Measurements from ENCODE around the gene FHL2.
A peak's percentile ranks its signal among the peaks of the same experiment; 100 is the strongest.
"Not testable (repeated sequence)": the region's sequence is repeated elsewhere in the genome, so short reads cannot be mapped to it uniquely, and the experiment has no call there.

FHL2 gene

DNA sequence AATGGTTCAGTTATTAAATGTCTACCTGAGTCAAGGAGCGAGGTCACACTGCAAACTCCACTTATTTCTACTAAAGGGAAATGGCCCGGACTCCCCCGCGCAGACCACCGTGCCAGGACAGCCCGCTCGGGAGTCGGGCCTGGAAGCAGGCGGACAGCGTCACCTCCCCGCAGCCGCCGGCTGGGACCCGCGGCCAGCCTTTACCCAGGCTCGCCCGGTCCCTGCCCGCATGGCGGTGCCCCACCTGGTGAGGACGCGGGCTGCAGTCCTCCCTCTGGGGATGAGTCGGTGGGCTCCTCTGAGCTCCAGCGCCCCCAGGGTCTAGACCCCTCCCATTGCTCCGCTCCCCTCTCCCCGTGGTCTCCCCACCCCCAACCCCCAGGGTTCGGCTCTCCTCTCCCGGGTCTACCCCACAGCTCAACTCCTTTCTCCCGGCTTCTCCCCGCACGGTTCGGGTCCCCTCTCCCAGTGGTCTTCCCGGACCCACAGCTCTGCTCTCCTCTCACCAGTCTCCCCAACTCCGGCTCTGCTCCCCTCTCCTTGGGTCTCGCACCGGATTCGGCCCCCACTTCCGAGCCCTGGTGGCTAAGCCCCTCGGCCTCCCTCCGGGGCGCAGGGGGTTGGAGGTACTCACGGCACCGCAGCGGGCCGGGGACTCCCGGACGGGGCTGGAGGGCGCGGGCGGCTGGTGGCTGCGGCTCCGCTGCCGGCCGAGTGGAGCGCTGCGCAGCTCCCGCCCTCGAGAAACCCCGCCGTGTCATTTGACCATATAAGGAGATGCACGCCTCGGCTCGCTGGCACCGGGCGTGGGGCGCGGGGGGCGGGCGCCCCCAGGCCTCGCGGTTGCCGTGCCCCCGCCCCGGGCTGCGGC, at the start of gene FHL2:
Gene FHL2 (minus strand): TSS at position 716 of the 871 bp plus-strand sequence. CDS start 12,535 bp downstream, outside the sequence.
- peak; percentile 11 to 30 (median 26) for DNase-seq

DNA sequence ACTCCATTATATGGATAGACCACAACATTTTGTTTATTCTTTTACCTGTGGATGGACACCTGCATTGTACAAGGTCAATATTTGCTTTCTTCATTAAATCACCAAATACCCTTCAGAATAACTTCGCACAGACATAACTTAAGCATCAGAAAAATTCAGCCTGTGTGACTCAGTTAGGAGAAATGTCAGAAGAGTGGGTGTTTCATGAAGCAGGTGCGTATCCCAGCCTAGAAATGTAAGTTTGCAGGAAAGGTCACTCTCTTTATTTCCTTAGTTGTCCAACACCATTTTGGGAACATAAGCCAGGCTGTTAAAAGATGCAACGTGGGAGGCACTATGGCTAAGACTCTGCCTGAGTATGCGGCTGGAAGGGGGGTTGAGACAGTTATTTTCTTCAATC, 48.6 kb upstream of the FHL2 start:
- no peak for DNase-seq

GRCh38 chr2:105446501-105446900, 47.6 kb upstream of the FHL2 start:
- no peak for DNase-seq

GRCh38 chr2:105445976-105446375, 47.1 kb upstream of the FHL2 start:
- no peak for DNase-seq

DNA sequence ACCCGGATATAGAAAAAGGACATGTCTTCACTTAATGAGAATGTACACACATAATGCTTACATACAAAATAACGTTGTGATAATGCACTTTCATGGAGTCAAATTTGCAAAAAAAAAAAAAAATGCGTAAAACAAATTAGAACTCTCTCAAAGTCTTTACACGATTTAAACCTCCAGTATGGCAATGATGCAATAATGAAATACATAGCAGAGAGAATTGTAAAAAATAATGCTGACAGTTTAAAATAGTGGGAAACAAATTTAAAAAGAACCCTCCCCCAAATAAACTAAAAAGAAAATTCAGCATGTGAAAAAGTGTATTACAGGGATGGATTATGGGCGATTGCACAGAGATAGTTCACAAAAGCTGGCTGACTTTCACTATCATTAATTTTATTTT, 46.6 kb upstream of the FHL2 start:
- no peak for DNase-seq

GRCh38 chr2:105443617-105444598, 45.1 kb upstream of the FHL2 start:
- DNase-seq = no peak

DNA sequence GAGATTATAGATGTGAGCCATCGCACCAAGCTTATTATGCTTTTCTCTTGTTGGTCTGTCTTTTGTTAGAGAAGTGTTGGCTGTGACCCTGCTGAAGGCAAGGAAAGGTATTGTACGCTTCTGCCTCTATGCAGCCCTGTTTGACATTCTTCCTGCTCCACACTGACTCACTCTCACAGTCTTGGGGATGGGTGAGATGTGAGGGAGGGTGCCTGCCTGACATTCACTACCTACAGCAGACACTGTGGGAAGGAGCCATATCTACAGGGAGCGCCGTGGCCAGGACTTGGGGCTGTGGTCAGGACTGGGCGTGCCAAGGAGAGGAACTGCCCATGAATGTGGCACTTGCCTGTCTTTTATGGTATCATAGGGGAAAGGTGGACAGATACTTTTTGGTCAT, 43.9 kb upstream of the FHL2 start:
- DNase-seq = no peak

- DNase-seq = no peak
These were observed 43.2 kb upstream of the FHL2 start for GRCh38 chr2:105442056-105442455.

GRCh38 chr2:105439141-105439540, 40.3 kb upstream of the FHL2 start:
- no peak for DNase-seq

DNA sequence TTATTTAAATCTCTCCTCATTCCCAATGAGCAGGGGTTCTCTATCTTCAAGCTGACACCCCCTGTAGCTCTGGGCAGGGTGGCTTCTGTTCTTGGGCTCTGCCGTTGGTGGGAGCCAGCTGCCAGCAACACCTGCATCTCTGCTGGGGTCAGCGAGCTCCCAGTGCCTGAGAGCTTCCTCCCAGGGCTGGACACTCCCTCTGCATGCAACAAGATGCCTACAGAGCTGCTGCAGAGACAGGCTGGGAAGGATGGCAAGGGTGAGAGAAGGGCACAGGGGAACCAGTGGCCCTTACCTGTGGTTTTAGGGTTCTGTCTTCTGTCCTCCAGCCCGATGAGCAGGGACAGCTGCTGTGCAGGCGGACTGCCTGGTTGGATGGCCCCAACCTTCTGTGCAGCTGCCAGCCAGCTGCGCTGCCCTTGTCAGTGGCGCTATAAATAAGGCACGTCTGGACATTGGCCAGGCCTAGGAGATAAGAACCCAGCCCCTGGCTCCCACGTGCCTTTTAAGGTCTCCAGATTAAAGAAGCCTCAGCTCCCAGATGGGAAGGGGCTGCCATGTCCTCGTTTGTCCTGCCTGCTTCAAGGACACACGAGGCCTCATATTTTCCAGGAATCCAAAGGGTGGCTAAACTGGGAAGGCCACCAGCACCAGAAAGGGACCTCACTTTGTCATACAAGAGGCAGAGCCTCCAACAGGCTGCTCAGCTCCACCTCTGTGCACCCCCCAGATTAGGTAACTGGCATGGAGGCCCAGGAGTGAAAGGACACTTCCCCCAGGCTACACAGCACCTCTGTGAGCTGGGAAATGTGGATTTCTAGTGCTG, 39.5 kb upstream of the FHL2 start:
- DNase-seq = no peak

- DNase-seq = no peak
These were observed 38.9 kb upstream of the FHL2 start for GRCh38 chr2:105437708-105438103.

- no peak for DNase-seq
These were observed 33.9 kb upstream of the FHL2 start for GRCh38 chr2:105432749-105433148.

GRCh38 chr2:105432044-105432399, 33.2 kb upstream of the FHL2 start:
- no peak for DNase-seq

- no peak for DNase-seq
These were observed 32.7 kb upstream of the FHL2 start for GRCh38 chr2:105431367-105432043.

DNA sequence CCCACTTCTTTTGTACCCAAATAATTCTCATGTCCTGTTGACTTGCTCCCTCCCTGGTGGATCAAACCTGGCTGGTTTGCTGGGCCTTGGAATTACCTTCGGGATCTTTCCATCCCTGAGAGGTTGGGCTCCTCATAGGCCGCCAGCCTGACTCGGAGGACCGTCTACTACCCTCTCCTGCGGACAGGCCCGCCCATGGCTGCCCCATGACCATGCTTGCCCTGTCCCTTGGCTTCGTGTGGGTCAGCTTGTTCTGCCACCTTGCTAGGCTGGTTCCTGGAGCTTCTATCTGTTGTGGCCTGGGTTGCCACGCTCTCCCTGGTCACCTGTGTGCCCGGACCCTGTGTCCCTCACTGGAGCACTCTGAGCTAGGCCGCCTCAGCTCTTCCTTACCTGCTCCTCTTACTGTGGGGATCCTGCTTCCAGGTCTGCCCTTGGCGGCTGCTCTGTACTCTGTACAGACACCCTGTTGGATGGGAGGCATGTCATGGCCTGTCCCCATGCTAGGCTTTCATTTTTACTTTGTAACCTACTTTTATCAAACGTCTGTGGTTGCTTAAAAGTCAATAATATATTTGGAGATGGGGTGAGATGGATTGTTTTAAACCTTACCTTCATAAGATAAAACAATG, 29.7 kb upstream of the FHL2 start:
- DNase-seq = no peak

DNA sequence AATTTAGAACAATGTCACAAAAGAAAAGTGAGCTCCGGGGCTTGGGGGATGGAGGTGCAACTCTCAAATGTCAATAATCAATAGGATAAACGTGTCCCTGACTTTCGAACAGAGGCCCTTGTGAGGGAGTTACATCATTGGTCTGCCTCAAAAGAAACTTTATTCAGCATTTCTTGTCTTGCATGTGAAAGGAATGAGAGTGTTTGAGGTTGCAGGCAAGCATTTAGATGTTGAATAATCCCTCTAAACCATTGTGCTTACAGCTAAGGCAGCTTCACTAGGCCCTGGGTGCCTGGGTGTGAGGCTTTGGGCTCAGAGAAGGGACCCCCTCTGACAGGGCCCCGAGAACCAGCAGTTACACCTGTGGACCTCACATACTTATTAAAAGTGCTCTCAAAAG, 28.6 kb upstream of the FHL2 start:
- no peak for DNase-seq

GRCh38 chr2:105426626-105427292, 27.9 kb upstream of the FHL2 start:
- no peak for DNase-seq

DNA sequence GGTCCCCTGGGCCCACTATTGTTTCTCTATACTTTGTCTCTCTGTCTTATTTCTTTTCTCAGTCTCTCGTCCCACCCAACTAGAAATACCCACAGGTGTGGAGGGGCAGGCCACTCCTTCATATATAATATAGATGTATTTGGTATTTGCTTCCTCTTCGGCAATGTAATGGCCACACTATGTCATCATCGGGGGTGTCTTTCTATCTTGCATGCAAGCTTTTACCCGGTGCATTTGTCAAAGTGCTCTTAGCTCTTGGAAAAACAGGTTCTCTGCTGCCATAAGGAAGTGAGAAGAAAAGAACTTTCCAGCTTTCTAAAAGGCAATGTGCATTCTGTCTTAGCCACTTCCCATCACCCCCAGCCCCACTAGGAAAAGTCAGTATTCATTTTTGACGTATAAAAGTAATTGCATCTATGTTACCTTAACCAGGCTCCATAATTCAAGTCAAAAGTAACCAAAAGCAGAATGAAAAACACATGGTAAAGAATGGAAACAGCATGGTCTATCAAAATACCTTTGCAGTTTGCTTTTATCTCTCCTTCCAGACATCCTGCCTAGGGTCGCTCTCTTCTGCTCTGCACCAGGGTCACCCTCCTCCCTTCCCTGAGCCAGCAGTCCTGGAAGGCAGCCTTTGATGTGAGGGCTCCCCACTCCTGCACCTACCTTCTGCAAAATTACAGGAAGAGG, 27.2 kb upstream of the FHL2 start:
- no peak for DNase-seq

GRCh38 chr2:105424836-105425235, 26.0 kb upstream of the FHL2 start:
- DNase-seq = not testable (repeated sequence)

- no peak for DNase-seq
These were observed 23.9 kb upstream of the FHL2 start for GRCh38 chr2:105422801-105423200.

- no peak for DNase-seq
These were observed 22.2 kb upstream of the FHL2 start for GRCh38 chr2:105421053-105421452.

Data from activated CD4-positive, CD25-positive, alpha-beta regulatory T cell (primary cell).